HepG2 (cell line): ENCODE measurements around the gene SDC4. TPM values are rescaled to one million over a fixed set of nuclear protein-coding genes. Genes with fewer than 3 reads are reported as not detected.

Source experiments
- AKAP8 ChIP-seq: sonication (generic); formaldehyde crosslinking; IDR thresholded peaks from 2 replicates; pipeline ENCODE4 v1.5.1; 2020; ENCODE audit warnings: mild to moderate bottlenecking, missing genetic modification reagents
- CC2D1A ChIP-seq: sonication (generic); formaldehyde crosslinking; IDR thresholded peaks from 2 replicates; pipeline ENCODE4 v1.8.1; 2023; ENCODE audit warnings: mild to moderate bottlenecking, missing genetic modification reagents
- EP300 ChIP-seq, 3 experiments: sonication (generic) in 1 of 3; formaldehyde crosslinking in 1 of 3; IDR thresholded peaks; 2 replicates each; pipeline versions ENCODE4 v1.5.1 to v1.6.1; 2011 to 2020; ENCODE audit warnings: low read depth in 2 of 3, low read length in 2 of 3, borderline replicate concordance in 1 of 3, improper control_type of control experiment in 1 of 3, mild to moderate bottlenecking in 1 of 3, missing genetic modification reagents in 1 of 3, moderate library complexity in 1 of 3
- ESRRA ChIP-seq: sonication (generic); formaldehyde crosslinking; IDR thresholded peaks from 2 replicates; pipeline ENCODE4 v1.5.1; 2020; ENCODE audit warnings: mild to moderate bottlenecking, low read depth, missing genetic modification reagents
- FOXA3 ChIP-seq: IDR thresholded peaks from 2 replicates; pipeline ENCODE4 v1.6.1; 2016; ENCODE audit warnings: missing genetic modification reagents, missing compliant biosample characterization
- FOXK2 ChIP-seq: fragments of 450-650 bp; IDR thresholded peaks from 2 replicates; pipeline ENCODE4 v1.6.1; 2016
- PAX8 ChIP-seq: sonication (generic); formaldehyde crosslinking; IDR thresholded peaks from 2 replicates; pipeline ENCODE4 v1.8.0; 2022; ENCODE audit warnings: mild to moderate bottlenecking, missing genetic modification reagents, borderline replicate concordance
- SP1 ChIP-seq, 2 experiments: fragments of 450-650 bp in 1 of 2; sonication (generic) in 1 of 2; formaldehyde crosslinking in 1 of 2; IDR thresholded peaks; 2 replicates each; pipeline versions ENCODE4 v1.4.0 to v1.6.1; 2016 to 2020; ENCODE audit warnings: missing genetic modification reagents in 1 of 2
- TOE1 ChIP-seq: sonication (generic); formaldehyde crosslinking; IDR thresholded peaks from 2 replicates; pipeline ENCODE4 v1.4.0; 2020; ENCODE audit warnings: mild to moderate bottlenecking, missing genetic modification reagents
- ZNF292 ChIP-seq: sonication (generic); formaldehyde crosslinking; IDR thresholded peaks from 2 replicates; pipeline ENCODE4 v1.8.1; 2022; ENCODE audit warnings: mild to moderate bottlenecking, low read depth, missing genetic modification reagents, borderline replicate concordance
- ZNF891 ChIP-seq: sonication (generic); formaldehyde crosslinking; IDR thresholded peaks from 2 replicates; pipeline ENCODE4 v1.5.0; 2020; ENCODE audit warnings: mild to moderate bottlenecking, missing genetic modification reagents
- polyA plus RNA-seq, 8 experiments: library from polyadenylated mRNA; depleted of rRNA in 3 of 8; stranded (reverse) in 7 of 8; unstranded in 1 of 8; fragments of >200 nt; fragmentation: Illumina TruSeq in 4 of 8; extraction: Trizol in 4 of 8; gene quantifications; 2 replicates each; pipeline versions ENCODE4 v1.2.1 to v1.2.3, GENCODE V29; 2011 to 2016; ENCODE audit warnings: low read depth in 4 of 8, missing spikeins in 1 of 8, mixed read lengths in 1 of 8; ENCODE audit not compliant: insufficient read depth in 1 of 8
- total RNA-seq, 5 experiments: library from RNA; depleted of rRNA; stranded (reverse); fragments of >200 nt; fragmentation: Illumina TruSeq; extraction: Trizol; gene quantifications; 2 replicates each; pipeline ENCODE4 v1.2.3, GENCODE V29; 2016; ENCODE audit warnings: low read depth in 1 of 5
- TF ChIP-seq, protein P1 (sequence below): sonication (generic); formaldehyde crosslinking; IDR thresholded peaks from 2 replicates; pipeline ENCODE4 v1.9.0; 2021; ENCODE audit warnings: missing genetic modification reagents, mild to moderate bottlenecking, borderline replicate concordance
- TF ChIP-seq, protein P2 (sequence below): sonication (generic); formaldehyde crosslinking; IDR thresholded peaks from 2 replicates; pipeline ENCODE4 v1.9.0; 2022; ENCODE audit warnings: missing genetic modification reagents, mild to moderate bottlenecking, borderline replicate concordance
- TF ChIP-seq, protein P3 (sequence below): sonication (generic); formaldehyde crosslinking; IDR thresholded peaks from 2 replicates; pipeline ENCODE4 v1.4.0; 2020; ENCODE audit warnings: mild to moderate bottlenecking, missing genetic modification reagents
- TF ChIP-seq, protein P4 (sequence below): sonication (generic); formaldehyde crosslinking; IDR thresholded peaks from 2 replicates; pipeline ENCODE4 v1.4.0; 2020; ENCODE audit warnings: missing genetic modification reagents, mild to moderate bottlenecking, borderline replicate concordance

SDC4 gene
- total and polyA plus RNA-seq, 2 of the 13 experiments (the other 11 are each of a cell fraction or from before 2014, with no cell fraction given): 49.0 to 65.1 TPM

DNA sequence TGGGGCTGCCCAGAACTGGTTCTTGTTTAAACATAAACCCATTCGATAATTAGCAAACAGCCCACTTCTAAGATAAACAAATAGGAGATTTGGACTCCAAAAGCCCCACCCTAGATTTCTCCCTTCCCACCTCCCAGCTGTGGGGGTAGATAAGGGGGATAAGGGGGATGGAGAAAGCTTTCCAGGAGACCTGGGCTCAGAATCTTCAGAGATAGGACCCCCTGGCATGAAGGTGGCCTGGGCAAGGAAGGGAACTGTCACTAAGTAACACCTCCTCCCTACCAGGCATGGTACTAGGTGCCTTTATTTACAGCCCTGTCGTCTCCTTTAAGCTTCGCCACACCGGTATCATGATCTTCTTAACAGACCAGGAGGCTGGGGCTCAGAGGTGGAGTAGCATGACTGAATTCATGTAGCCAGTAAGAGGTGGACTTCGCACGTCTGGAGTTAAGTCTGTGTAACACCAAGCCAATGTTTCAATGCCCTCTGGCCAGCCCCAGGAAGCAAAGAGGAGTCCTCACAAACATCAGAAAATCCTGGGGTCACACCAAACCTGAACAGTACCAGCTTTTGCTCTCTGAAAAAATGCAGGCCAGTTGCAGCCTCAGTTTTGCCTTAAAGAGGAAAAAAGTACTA, 4.6 kb downstream of the SDC4 start (continued):
- TF ChIP-seq, protein P1, sequence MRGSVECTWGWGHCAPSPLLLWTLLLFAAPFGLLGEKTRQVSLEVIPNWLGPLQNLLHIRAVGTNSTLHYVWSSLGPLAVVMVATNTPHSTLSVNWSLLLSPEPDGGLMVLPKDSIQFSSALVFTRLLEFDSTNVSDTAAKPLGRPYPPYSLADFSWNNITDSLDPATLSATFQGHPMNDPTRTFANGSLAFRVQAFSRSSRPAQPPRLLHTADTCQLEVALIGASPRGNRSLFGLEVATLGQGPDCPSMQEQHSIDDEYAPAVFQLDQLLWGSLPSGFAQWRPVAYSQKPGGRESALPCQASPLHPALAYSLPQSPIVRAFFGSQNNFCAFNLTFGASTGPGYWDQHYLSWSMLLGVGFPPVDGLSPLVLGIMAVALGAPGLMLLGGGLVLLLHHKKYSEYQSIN: no peak
- TF ChIP-seq, protein P2, sequence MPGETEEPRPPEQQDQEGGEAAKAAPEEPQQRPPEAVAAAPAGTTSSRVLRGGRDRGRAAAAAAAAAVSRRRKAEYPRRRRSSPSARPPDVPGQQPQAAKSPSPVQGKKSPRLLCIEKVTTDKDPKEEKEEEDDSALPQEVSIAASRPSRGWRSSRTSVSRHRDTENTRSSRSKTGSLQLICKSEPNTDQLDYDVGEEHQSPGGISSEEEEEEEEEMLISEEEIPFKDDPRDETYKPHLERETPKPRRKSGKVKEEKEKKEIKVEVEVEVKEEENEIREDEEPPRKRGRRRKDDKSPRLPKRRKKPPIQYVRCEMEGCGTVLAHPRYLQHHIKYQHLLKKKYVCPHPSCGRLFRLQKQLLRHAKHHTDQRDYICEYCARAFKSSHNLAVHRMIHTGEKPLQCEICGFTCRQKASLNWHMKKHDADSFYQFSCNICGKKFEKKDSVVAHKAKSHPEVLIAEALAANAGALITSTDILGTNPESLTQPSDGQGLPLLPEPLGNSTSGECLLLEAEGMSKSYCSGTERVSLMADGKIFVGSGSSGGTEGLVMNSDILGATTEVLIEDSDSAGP (CRISPR knock-in tag): peak; percentile 54; the same call in 1 of the 2 replicates
- TF ChIP-seq, protein P3, sequence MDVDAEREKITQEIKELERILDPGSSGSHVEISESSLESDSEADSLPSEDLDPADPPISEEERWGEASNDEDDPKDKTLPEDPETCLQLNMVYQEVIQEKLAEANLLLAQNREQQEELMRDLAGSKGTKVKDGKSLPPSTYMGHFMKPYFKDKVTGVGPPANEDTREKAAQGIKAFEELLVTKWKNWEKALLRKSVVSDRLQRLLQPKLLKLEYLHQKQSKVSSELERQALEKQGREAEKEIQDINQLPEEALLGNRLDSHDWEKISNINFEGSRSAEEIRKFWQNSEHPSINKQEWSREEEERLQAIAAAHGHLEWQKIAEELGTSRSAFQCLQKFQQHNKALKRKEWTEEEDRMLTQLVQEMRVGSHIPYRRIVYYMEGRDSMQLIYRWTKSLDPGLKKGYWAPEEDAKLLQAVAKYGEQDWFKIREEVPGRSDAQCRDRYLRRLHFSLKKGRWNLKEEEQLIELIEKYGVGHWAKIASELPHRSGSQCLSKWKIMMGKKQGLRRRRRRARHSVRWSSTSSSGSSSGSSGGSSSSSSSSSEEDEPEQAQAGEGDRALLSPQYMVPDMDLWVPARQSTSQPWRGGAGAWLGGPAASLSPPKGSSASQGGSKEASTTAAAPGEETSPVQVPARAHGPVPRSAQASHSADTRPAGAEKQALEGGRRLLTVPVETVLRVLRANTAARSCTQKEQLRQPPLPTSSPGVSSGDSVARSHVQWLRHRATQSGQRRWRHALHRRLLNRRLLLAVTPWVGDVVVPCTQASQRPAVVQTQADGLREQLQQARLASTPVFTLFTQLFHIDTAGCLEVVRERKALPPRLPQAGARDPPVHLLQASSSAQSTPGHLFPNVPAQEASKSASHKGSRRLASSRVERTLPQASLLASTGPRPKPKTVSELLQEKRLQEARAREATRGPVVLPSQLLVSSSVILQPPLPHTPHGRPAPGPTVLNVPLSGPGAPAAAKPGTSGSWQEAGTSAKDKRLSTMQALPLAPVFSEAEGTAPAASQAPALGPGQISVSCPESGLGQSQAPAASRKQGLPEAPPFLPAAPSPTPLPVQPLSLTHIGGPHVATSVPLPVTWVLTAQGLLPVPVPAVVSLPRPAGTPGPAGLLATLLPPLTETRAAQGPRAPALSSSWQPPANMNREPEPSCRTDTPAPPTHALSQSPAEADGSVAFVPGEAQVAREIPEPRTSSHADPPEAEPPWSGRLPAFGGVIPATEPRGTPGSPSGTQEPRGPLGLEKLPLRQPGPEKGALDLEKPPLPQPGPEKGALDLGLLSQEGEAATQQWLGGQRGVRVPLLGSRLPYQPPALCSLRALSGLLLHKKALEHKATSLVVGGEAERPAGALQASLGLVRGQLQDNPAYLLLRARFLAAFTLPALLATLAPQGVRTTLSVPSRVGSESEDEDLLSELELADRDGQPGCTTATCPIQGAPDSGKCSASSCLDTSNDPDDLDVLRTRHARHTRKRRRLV: no peak
- TF ChIP-seq PAX8: 0 out of 2 replicates have a peak, but pooled peaks have one; percentile 73
- TF ChIP-seq EP300 (IDR thresholded peaks at IDR 0.05; ENCODE audit: low read depth in 2 of 2, low read length in 2 of 2): peak in 1 of 2 experiments; percentile 64; a peak in 2 of 4 replicates
- no peak for TF ChIP-seq EP300 (CRISPR knock-in tag; IDR thresholded peaks at IDR 0.05; ENCODE audit: borderline replicate concordance)
- 0 out of 2 replicates have a peak, but pooled peaks have one; percentile 15 for TF ChIP-seq ZNF292 (CRISPR knock-in tag)
- peak; percentile 20; the same call in 1 of the 2 replicates for TF ChIP-seq FOXA3 (CRISPR knock-in tag)
- 0 out of 2 replicates have a peak, but pooled peaks have one; percentile 56 for TF ChIP-seq CC2D1A (CRISPR knock-in tag)
- peak; percentile 19; the same call in 1 of the 2 replicates for TF ChIP-seq ESRRA
- no peak for TF ChIP-seq TOE1 (CRISPR knock-in tag)
- no peak for TF ChIP-seq ZNF891 (CRISPR knock-in tag)
- no peak for TF ChIP-seq SP1 (IDR thresholded peaks at IDR 0.05)
- TF ChIP-seq SP1 (CRISPR knock-in tag; IDR thresholded peaks at IDR 0.05): no peak
- TF ChIP-seq FOXK2: no peak
- TF ChIP-seq AKAP8 (CRISPR knock-in tag): no peak
- TF ChIP-seq, protein P4, sequence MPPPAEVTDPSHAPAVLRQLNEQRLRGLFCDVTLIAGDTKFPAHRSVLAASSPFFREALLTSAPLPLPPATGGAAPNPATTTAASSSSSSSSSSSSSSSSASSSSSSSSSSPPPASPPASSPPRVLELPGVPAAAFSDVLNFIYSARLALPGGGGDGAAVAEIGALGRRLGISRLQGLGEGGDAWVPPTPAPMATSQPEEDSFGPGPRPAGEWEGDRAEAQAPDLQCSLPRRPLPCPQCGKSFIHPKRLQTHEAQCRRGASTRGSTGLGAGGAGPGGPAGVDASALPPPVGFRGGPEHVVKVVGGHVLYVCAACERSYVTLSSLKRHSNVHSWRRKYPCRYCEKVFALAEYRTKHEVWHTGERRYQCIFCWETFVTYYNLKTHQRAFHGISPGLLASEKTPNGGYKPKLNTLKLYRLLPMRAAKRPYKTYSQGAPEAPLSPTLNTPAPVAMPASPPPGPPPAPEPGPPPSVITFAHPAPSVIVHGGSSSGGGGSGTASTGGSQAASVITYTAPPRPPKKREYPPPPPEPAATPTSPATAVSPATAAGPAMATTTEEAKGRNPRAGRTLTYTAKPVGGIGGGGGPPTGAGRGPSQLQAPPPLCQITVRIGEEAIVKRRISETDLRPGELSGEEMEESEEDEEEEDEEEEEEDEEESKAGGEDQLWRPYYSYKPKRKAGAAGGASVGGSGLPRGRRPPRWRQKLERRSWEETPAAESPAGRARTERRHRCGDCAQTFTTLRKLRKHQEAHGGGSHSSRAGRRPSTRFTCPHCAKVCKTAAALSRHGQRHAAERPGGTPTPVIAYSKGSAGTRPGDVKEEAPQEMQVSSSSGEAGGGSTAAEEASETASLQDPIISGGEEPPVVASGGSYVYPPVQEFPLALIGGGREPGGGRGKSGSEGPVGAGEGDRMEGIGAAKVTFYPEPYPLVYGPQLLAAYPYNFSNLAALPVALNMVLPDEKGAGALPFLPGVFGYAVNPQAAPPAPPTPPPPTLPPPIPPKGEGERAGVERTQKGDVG (CRISPR knock-in tag): 0 out of 2 replicates have a peak, but pooled peaks have one; percentile 17
